Astrocyte (in vitro differentiated cells and primary cell): Measurements from ENCODE around the gene FBXO34. TPM values are rescaled to one million over a fixed set of nuclear protein-coding genes. Genes with fewer than 3 reads are reported as not detected.

ENCODE experiments used
- DNase-seq: peaks from one replicate; pipeline ENCODE4 v3.0.0-alpha.2; 2010; ENCODE audit warnings: low read depth
- FAIRE-seq: peaks from 2 replicates; lab custom pipeline; 2011; peaks lifted over from hg19 to GRCh38; lab: Jason Lieb, UNC
- H2AFZ ChIP-seq: 2 replicates; pipeline ENCODE4 v1.6.0; 2012; ENCODE audit warnings: low read depth, low read length, inconsistent platforms
- H3K27ac ChIP-seq: 2 replicates; pipeline ENCODE4 v1.5.1; 2011; ENCODE audit warnings: low read depth, low read length, inconsistent platforms
- H3K27me3 ChIP-seq: 2 replicates; pipeline ENCODE4 v1.6.0; 2011; ENCODE audit warnings: low read length, inconsistent platforms; ENCODE audit not compliant: insufficient read depth
- H3K36me3 ChIP-seq: 2 replicates; pipeline ENCODE4 v1.5.1; 2011; ENCODE audit warnings: low read length, inconsistent platforms; ENCODE audit not compliant: insufficient read depth
- H3K4me1 ChIP-seq: 2 replicates; pipeline ENCODE4 v1.5.1; 2011; ENCODE audit warnings: low read length, inconsistent platforms; ENCODE audit not compliant: insufficient read depth
- H3K4me2 ChIP-seq: 2 replicates; pipeline ENCODE4 v1.6.0; 2012; ENCODE audit warnings: low read length, inconsistent platforms
- H3K4me3 ChIP-seq: 2 replicates; pipeline ENCODE4 v1.5.1; 2011; ENCODE audit warnings: low read depth, mild to moderate bottlenecking, low read length, inconsistent platforms; ENCODE audit not compliant: insufficient read depth
- H3K79me2 ChIP-seq: 2 replicates; pipeline ENCODE4 v1.6.0; 2012; ENCODE audit warnings: mild to moderate bottlenecking, low read length, inconsistent platforms; ENCODE audit not compliant: insufficient read depth
- H3K9ac ChIP-seq: 2 replicates; pipeline ENCODE4 v1.6.0; 2012; ENCODE audit warnings: mild to moderate bottlenecking, low read length, inconsistent platforms
- H3K9me3 ChIP-seq: 2 replicates; pipeline ENCODE4 v1.5.1; 2012; ENCODE audit warnings: low read depth, mild to moderate bottlenecking, low read length, inconsistent platforms; ENCODE audit not compliant: insufficient read depth
- H4K20me1 ChIP-seq: 2 replicates; pipeline ENCODE4 v1.6.0; 2012; ENCODE audit warnings: low read length, inconsistent platforms; ENCODE audit not compliant: insufficient read depth
- H3K27ac Mint-ChIP-seq: one replicate; pipeline ENCODE4 v1.8.0; 2021; ENCODE audit warnings: mild to moderate bottlenecking, mixed read lengths; ENCODE audit not compliant: unreplicated experiment
- H3K27me3 Mint-ChIP-seq: one replicate; pipeline ENCODE4 v1.8.0; 2021; ENCODE audit warnings: low read depth, mixed read lengths; ENCODE audit not compliant: unreplicated experiment
- H3K36me3 Mint-ChIP-seq: one replicate; pipeline ENCODE4 v1.8.0; 2021; ENCODE audit warnings: low read depth, mixed read lengths; ENCODE audit not compliant: unreplicated experiment
- H3K4me1 Mint-ChIP-seq: one replicate; pipeline ENCODE4 v1.8.0; 2021; ENCODE audit warnings: low read depth, mixed read lengths; ENCODE audit not compliant: unreplicated experiment
- H3K4me3 Mint-ChIP-seq: one replicate; pipeline ENCODE4 v1.8.0; 2021; ENCODE audit warnings: mild to moderate bottlenecking, moderate library complexity, mixed read lengths; ENCODE audit not compliant: unreplicated experiment
- H3K9me3 Mint-ChIP-seq: one replicate; pipeline ENCODE4 v1.8.0; 2021; ENCODE audit warnings: mild to moderate bottlenecking, mixed read lengths; ENCODE audit not compliant: unreplicated experiment
- CTCF ChIP-seq: IDR thresholded peaks from 2 replicates; pipeline ENCODE4 v1.5.1; 2011; ENCODE audit warnings: low read depth, mild to moderate bottlenecking, inconsistent platforms, low read length, moderate library complexity; ENCODE audit not compliant: insufficient read depth
- EZH2 ChIP-seq: IDR thresholded peaks from 2 replicates; pipeline ENCODE4 v1.6.1; 2012; ENCODE audit warnings: mild to moderate bottlenecking, low read length, inconsistent platforms; ENCODE audit not compliant: insufficient read depth
- total RNA-seq: library from RNA; stranded (reverse); gene quantifications from 2 replicates; pipeline ENCODE4 v1.2.1, GENCODE V29; 2021

FBXO34 gene
- total RNA-seq, 1 donor from 2014 or later = 23.4 TPM

- Histone ChIP-seq H3K79me2 (no peaks in the 10 kb centered on the region), H3K9ac (no peak overlapping the region), H3K27ac (no peak overlapping the region), H3K4me2 (no peak overlapping the region), H3K36me3 (peaks cover 13% of the 10 kb centered on the region), H4K20me1 (no peaks in the 10 kb centered on the region), H3K9me3 (no peaks in the 10 kb centered on the region), H2AFZ (no peak overlapping the region), H3K4me3 (no peak overlapping the region), H3K4me1 (no peaks in the 10 kb centered on the region), H3K27me3 (no peaks in the 10 kb centered on the region)
- DNase-seq (no peak), FAIRE-seq (no peak)
- Mint-ChIP-seq H3K27ac (no peak overlapping the region), H3K4me3 (no peak overlapping the region), H3K4me1 (peaks cover 16% of the 10 kb centered on the region), H3K27me3 (no peaks in the 10 kb centered on the region), H3K9me3 (no peaks in the 10 kb centered on the region), H3K36me3 (peaks cover 24% of the 10 kb centered on the region)
- TF ChIP-seq CTCF = no peak
- no peak for TF ChIP-seq EZH2
These were observed 101.2 kb downstream of the FBXO34 start for GRCh38 chr14:55372423-55372822.

GRCh38 chr14:55372825-55373224, 101.6 kb downstream of the FBXO34 start:
- Histone ChIP-seq H3K27me3 (no peaks in the 10 kb centered on the region), H3K4me3 (no peak overlapping the region), H3K4me1 (no peaks in the 10 kb centered on the region), H3K9ac (no peak overlapping the region), H3K79me2 (no peaks in the 10 kb centered on the region), H4K20me1 (no peaks in the 10 kb centered on the region), H3K9me3 (no peaks in the 10 kb centered on the region), H3K36me3 (peaks cover 13% of the 10 kb centered on the region), H3K27ac (no peak overlapping the region), H2AFZ (no peak overlapping the region), H3K4me2 (no peak overlapping the region)
- FAIRE-seq = no peak
- Mint-ChIP-seq H3K36me3 (peaks cover 24% of the 10 kb centered on the region), H3K4me3 (no peak overlapping the region), H3K9me3 (no peaks in the 10 kb centered on the region), H3K27me3 (no peaks in the 10 kb centered on the region), H3K4me1 (peaks cover 16% of the 10 kb centered on the region), H3K27ac (no peak overlapping the region)
- DNase-seq = no peak
- TF ChIP-seq EZH2 (no peak), CTCF (no peak)

- Histone ChIP-seq H3K27ac (no peak overlapping the region), H2AFZ (no peak overlapping the region), H3K4me2 (no peak overlapping the region), H3K79me2 (no peaks in the 10 kb centered on the region), H3K36me3 (peaks cover 7% of the 10 kb centered on the region), H3K4me1 (no peaks in the 10 kb centered on the region), H3K9ac (no peak overlapping the region), H3K4me3 (no peak overlapping the region), H3K27me3 (no peaks in the 10 kb centered on the region), H4K20me1 (no peaks in the 10 kb centered on the region), H3K9me3 (no peaks in the 10 kb centered on the region)
- TF ChIP-seq EZH2 (no peak), CTCF (no peak)
- H3K27me3 Mint-ChIP-seq = no peaks in the 10 kb centered on the region
- no peak overlapping the region for H3K27ac Mint-ChIP-seq
- H3K4me1 Mint-ChIP-seq = peaks cover 10% of the 10 kb centered on the region
- DNase-seq = peak; percentile 76
- H3K36me3 Mint-ChIP-seq = peaks cover 19% of the 10 kb centered on the region
- H3K4me3 Mint-ChIP-seq = no peak overlapping the region
- H3K9me3 Mint-ChIP-seq = no peaks in the 10 kb centered on the region
- FAIRE-seq = no peak
These were observed 102.8 kb downstream of the FBXO34 start for GRCh38 chr14:55373784-55374705.
